SK-N-SH (cell line): Measurements from ENCODE around the gene SLC9A7.

Experiments used
- EP300 ChIP-seq, 2 experiments: IDR thresholded peaks; 2 replicates each; pipeline versions ENCODE4 v1.4.0 to v1.6.1; 2012; ENCODE audit warnings: borderline replicate concordance in 1 of 2, low read depth in 1 of 2, low read length in 1 of 2
- TF ChIP-seq, protein P1 (sequence below): fragments of 200-600 bp; sonication (generic); IDR thresholded peaks from 2 replicates; pipeline ENCODE4 v1.6.1; 2017; ENCODE audit warnings: antibody characterized with exemption, mild to moderate bottlenecking, moderate library complexity

- no peak for TF ChIP-seq EP300 (IDR thresholded peaks at IDR 0.05; ENCODE audit: borderline replicate concordance in 1 of 2, low read depth in 1 of 2, low read length in 1 of 2)
- TF ChIP-seq, protein P1, sequence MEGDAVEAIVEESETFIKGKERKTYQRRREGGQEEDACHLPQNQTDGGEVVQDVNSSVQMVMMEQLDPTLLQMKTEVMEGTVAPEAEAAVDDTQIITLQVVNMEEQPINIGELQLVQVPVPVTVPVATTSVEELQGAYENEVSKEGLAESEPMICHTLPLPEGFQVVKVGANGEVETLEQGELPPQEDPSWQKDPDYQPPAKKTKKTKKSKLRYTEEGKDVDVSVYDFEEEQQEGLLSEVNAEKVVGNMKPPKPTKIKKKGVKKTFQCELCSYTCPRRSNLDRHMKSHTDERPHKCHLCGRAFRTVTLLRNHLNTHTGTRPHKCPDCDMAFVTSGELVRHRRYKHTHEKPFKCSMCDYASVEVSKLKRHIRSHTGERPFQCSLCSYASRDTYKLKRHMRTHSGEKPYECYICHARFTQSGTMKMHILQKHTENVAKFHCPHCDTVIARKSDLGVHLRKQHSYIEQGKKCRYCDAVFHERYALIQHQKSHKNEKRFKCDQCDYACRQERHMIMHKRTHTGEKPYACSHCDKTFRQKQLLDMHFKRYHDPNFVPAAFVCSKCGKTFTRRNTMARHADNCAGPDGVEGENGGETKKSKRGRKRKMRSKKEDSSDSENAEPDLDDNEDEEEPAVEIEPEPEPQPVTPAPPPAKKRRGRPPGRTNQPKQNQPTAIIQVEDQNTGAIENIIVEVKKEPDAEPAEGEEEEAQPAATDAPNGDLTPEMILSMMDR: no peak
These were observed 141.0 kb downstream of the SLC9A7 start for GRCh38 chrX:46617906-46618305.
